Measurements from ENCODE around the gene RAB7B.

- TF ChIP-seq EHF (CRISPR knock-in tag; IDR thresholded peaks at IDR 0.05) (no peak), POLR2A (IDR thresholded peaks at IDR 0.05; ENCODE audit: low read length) (no peak), HMGXB4 (CRISPR knock-in tag; IDR thresholded peaks at IDR 0.05; ENCODE audit: borderline replicate concordance) (no peak), JUN (IDR thresholded peaks at IDR 0.05) (no peak), RFX5 (IDR thresholded peaks at IDR 0.05) (no peak), CBX2 (IDR thresholded peaks at IDR 0.05; ENCODE audit: borderline replicate concordance, low read depth) (no peak), GATA3 (IDR thresholded peaks at IDR 0.05; ENCODE audit: borderline replicate concordance) (no peak)
- TF ChIP-seq, protein P1, sequence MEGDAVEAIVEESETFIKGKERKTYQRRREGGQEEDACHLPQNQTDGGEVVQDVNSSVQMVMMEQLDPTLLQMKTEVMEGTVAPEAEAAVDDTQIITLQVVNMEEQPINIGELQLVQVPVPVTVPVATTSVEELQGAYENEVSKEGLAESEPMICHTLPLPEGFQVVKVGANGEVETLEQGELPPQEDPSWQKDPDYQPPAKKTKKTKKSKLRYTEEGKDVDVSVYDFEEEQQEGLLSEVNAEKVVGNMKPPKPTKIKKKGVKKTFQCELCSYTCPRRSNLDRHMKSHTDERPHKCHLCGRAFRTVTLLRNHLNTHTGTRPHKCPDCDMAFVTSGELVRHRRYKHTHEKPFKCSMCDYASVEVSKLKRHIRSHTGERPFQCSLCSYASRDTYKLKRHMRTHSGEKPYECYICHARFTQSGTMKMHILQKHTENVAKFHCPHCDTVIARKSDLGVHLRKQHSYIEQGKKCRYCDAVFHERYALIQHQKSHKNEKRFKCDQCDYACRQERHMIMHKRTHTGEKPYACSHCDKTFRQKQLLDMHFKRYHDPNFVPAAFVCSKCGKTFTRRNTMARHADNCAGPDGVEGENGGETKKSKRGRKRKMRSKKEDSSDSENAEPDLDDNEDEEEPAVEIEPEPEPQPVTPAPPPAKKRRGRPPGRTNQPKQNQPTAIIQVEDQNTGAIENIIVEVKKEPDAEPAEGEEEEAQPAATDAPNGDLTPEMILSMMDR (IDR thresholded peaks at IDR 0.05) = no peak
These were observed 4.5 kb downstream of the RAB7B start for GRCh38 chr1:205998457-205999241.
